ENCODE measurements around the gene SLC35F2. TPM values are rescaled to one million over a fixed set of nuclear protein-coding genes. Genes with fewer than 3 reads are reported as not detected.

The SLC35F2 gene
- polyA plus RNA-seq, 1 of the 3 experiments (the other 2 are of a cell fraction) = 12.4 TPM

Other genes starting within 250 kb of the SLC35F2 start
- gene SLN, start 146.7 kb downstream of the SLC35F2 start, polyA plus RNA-seq (2012; rRNA removed) = 0.11 TPM in 1 of 2 replicates, not detected in the other
- gene RAB39A, start 69.7 kb upstream of the SLC35F2 start, polyA plus RNA-seq (2012; rRNA removed) = 0.18 and 0.36 TPM in 2 replicates
- gene CUL5, start 150.1 kb upstream of the SLC35F2 start, polyA plus RNA-seq (2012; rRNA removed) = 6.8 and 8.0 TPM in 2 replicates